GM18907 (cell line): ENCODE measurements around the gene ROPN1.

ENCODE experiments used
- ATAC-seq: cut with Tn5 transposase; IDR thresholded peaks from one replicate; pipeline ENCODE4 v1.9.1; 2021; ENCODE audit warnings: mild to moderate bottlenecking, moderate library complexity; ENCODE audit not compliant: unreplicated experiment

ROPN1 gene

DNA sequence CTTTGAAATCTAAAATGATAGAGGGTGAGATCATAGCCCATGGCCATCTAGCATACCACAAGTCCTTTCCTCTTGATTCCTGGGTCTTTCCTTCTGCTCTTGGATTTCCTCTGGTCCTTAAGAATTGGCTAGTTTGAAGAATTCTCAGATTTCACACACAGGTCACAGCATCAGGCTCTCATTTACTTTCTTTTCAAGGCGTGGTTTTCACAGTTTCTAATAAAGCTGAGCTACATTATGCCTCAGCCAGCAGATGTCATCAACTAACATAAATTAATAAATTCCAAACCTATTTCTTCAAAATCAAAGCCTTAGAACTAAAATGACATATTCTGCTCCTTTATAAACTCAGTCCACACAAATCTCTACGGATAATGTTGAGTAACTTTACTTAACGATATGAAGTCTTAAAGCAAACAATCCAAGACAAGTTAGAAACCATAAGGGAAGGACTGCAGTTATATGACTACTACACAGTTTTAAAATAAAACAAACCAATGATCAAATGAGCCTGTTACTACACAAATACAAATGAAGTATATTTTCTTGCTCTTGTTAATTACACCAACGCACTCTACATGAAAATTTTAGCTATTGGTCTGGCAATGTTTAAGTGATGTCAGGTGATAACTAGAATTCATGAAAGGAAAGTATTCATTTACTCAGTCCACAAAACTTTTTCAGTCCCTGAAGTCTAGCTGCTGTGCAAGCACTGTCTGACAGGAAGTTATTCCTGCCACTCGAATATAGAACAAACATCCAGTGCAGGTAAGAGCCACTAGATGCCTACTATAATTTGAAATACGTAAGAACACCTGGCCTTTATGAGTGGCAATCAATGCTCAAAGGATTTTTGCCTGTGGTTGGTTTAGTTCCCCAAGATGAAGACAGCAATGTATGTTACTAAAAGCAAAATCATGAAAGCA is 40.1 kb downstream of the ROPN1 start:
- no peak for ATAC-seq

DNA sequence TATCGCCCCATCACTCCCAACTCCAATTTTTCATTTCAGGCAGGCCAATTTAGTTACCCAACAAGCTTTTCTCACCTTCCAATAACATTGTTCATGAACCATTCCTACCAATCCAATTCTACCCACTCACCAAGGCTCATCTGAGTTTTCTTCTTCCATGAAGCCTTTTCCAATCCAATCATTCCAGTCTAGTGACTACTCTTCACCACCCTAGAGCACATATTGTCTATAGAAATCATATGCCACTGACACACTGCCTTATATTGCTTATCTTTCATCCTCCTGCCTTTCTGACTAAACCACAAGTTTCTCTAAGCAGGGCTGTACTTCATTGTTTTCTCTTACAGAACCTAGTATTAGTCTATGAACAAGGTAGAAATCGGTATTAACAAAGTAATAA is 42.3 kb downstream of the ROPN1 start:
- ATAC-seq = no peak

GRCh38 chr3:123948449-123948848 is 43.5 kb downstream of the ROPN1 start:
- no peak for ATAC-seq

DNA sequence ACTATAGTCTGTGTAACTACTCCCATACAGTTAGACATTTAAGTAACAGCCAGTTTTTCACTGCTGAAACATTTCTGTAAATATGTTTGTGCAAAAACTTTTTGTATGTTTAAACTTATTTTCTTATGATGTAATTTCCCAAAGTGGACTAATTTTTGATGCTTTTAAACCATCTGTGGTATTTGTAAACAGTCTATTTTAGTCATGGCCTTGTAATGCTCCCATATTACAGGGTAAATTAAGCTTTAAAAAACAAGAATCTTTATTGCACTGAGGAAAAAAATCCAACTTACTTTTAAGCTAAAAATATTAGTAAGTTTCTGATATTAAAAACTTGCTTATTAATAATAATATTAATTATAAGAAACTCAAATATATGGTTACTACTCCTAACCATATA is 44.4 kb downstream of the ROPN1 start:
- ATAC-seq = no peak

GRCh38 chr3:123941542-123941941 is 50.4 kb downstream of the ROPN1 start:
- no peak for ATAC-seq

DNA sequence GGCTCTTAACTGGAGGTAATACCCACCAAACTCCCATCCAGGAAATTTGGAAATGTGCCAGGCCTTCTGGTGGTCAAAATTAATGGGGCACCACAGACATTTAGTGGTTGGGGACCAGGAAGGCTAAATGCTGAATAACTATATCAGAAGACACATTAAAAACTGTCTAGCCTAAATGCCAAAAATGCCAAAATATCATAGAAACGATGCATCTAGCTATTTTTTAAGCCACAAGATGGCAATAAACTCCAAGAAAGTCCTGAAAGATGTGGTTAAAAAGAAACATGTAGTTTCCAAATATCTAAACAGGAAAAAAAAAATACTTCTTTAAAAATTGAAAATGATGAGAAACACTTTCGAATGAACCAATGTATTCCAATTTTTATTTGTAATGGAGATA is 50.8 kb downstream of the ROPN1 start:
- ATAC-seq = no peak

DNA sequence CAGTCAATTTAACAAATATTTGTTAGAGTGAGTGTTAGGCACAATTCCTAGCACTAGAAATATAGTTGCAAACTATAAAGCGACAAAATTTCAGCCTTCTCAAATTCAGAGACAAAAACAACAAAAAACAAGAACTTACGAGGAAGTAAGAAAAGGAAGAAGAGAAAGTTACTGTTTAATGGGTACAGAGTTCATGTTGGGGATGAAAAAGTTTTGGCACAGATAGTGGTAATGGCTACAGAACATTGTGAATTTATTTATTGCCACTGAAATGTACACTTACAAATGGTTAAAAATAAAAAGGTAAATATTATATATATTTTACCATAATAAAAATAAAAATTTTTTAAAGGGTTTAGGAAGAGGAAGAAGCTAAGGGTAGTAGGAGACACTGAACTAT is 52.2 kb downstream of the ROPN1 start:
- no peak for ATAC-seq

- ATAC-seq = no peak
Measured at GRCh38 chr3:123936400-123936799, 55.5 kb downstream of the ROPN1 start.

DNA sequence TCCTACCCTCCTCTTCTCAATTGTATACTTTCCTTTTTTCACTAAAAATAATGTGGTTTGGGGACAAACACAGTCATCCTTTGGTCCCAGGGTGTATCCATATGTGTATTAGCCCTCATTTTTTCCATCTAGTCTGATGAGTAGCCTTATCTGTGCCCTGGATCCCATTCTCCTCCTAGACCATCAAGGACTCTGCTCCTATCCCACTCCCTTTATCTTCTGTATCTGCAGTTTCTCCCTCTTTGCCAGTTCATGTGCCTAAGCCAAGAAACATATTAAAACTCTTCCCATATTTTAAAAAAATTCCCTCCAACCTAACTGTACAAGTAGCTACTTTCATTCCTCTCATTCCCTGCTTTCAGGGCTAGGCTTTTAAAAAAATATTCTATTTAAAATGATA is 56.1 kb downstream of the ROPN1 start:
- ATAC-seq = no peak

DNA sequence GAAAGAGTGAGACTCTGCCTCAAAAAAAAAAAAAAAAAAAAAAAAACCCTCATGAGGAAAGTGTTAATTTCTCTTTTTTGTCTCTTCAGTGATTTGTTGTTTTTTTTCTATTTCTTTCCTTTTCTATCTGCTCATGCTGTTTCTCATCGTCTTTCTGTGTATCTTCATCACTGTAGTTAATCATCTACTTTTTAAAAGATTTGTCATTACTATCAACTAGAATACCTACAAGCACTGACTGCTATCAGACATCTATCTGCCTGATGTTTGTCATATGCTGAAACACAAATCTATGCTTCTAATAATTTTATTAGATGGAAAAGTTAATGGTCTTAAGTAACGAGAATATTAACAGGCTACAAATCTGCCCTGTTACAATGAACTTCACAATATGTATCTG is 57.7 kb downstream of the ROPN1 start:
- no peak for ATAC-seq

DNA sequence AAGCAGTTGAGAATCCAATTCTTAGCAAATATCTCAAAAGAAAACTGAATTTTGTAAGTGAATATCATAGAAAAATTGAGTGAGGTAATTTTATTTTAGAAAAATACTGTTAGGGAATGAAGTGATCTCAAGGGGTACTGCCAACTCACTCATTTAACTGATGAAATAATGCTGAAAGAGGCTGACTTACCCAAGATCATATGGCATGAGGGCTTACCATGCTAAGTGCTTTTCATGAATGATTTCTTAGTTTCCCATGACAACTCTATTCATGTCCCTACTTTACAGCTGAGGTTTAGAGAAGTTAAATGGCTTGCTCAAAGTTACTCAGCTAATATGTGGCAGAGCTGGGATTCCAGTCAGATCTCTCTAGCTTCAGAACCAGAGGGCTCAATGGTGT is 61.5 kb downstream of the ROPN1 start:
- no peak for ATAC-seq

DNA sequence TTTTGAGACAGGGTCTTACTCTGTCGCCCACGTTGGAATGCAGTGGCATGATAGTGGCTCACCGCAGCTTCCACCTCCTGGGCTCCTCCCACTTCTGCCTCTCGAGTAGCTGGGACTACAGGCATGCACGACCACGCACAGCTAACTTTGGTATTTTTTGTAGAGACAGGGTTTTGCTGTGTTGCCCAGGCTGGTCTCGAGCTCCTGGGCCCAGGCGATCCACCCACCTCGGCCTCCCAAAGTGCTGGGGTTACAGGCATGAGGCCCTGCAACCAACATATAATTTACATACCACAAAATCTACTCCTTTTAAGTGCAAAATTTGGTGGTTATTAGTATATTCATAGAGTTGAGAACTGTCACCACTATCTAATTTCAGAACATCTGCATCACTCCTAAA is 62.6 kb downstream of the ROPN1 start:
- ATAC-seq = no peak

DNA sequence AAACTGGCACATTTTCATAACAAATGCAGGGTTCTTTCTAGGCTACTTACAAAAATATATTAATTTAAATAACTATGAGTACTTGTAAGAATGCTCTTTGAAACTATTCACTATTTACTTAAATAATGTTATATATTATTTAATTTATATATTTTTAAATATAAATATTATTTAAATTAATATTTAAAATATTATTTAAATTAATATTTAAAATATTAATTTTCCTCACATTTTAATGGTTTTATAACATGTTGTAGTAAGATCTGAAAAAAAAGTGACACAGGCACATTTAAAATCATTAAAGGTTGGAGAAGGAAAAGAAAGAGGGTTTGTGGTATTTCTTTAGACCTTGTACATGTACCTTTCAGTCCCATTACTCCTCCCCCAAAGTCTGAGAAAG is 65.5 kb downstream of the ROPN1 start:
- no peak for ATAC-seq

DNA sequence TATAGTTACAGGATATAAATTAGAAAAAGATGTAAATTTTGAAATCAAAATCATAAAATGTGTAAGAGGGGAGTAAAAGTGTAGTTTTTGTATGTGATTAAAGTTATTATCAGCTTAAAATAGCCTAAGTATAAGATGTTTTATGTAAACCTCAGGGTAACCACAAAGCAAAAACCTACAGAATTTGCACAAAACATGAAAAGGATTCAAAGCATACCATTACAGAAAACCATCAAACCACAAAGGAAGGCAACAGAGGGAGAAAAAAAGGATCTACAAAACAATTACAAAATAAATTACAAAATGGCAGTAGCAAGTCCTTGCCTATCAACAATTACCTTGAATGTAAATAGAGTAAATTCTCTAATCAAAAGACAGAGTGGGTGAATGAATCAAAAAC is 71.1 kb downstream of the ROPN1 start:
- no peak for ATAC-seq

DNA sequence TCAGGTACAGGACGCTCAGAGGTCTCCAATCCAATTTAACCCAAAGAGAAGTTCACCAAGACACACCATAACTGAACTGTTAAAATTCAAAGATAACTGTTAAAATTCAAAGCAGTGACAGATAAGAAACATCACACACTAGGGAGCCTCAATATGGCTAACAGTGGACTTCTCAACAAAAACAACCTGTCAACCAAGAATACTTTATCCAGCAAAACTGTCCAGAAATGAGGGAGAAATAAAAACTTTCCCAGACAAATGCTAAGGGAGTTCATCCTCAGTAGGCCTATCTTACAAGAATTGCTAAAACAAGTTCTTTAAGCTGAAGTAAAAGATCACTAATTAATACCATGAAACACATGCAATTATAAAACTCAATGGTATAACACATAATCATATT is 71.5 kb downstream of the ROPN1 start:
- ATAC-seq = no peak

DNA sequence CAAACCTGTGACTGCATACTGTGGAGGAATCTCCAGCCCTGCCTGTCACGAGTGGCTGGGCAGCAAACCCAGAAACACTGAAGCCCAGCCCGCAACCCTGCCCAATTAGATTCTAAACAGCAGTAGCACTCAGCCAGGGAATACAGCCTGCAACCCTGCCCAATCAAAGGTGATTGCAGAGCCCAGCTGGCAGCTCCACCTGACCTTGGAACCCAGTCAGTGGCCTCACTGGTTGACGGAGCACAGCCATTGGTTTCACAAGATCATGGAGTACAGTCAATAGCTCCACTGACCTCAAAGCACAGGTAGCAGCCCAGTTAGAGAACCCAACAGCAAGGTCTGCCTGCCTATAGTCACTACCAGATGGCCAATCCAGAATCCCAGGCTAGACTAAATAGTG is 72.6 kb downstream of the ROPN1 start:
- no peak for ATAC-seq
